Measurements from ENCODE around the gene AHCYL1.

- TF ChIP-seq POLR2A (IDR thresholded peaks at IDR 0.05; ENCODE audit: low read length) = no peak
- TF ChIP-seq GATA1 (IDR thresholded peaks at IDR 0.05; ENCODE audit: low read depth, low read length) = no peak
Observed at GRCh38 chr1:110050602-110051261, 66.2 kb downstream of the AHCYL1 start.

Measured in erythroblast (primary cell).